SK-N-DZ (cell line): Measurements from ENCODE around the gene ETNK1. TPM values are rescaled to one million over a fixed set of nuclear protein-coding genes. Genes with fewer than 3 reads are reported as not detected.
A peak's percentile ranks its signal among the peaks of the same experiment; 100 is the strongest.
"Not testable (repeated sequence)": the region's sequence is repeated elsewhere in the genome, so short reads cannot be mapped to it uniquely, and the experiment has no call there.

Experiments used
- DNase-seq: peaks from one replicate; pipeline ENCODE4 v3.0.0-alpha.2; 2015; ENCODE audit warnings: low spot score
- polyA plus RNA-seq, 2 experiments: library from polyadenylated mRNA; depleted of rRNA; stranded (reverse); fragments of >200 nt; gene quantifications; 2 replicates each; pipeline ENCODE4 v1.2.3, GENCODE V29; 2014

The ETNK1 gene, protein sequence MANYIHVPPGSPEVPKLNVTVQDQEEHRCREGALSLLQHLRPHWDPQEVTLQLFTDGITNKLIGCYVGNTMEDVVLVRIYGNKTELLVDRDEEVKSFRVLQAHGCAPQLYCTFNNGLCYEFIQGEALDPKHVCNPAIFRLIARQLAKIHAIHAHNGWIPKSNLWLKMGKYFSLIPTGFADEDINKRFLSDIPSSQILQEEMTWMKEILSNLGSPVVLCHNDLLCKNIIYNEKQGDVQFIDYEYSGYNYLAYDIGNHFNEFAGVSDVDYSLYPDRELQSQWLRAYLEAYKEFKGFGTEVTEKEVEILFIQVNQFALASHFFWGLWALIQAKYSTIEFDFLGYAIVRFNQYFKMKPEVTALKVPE
- polyA plus RNA-seq (2014; cell fraction: cytosol; rRNA removed), result 38.4 and 39.3 TPM in 2 replicates
- 71.3 and 77.6 TPM in 2 replicates for polyA plus RNA-seq (2014; cell fraction: nucleus; rRNA removed)

DNA sequence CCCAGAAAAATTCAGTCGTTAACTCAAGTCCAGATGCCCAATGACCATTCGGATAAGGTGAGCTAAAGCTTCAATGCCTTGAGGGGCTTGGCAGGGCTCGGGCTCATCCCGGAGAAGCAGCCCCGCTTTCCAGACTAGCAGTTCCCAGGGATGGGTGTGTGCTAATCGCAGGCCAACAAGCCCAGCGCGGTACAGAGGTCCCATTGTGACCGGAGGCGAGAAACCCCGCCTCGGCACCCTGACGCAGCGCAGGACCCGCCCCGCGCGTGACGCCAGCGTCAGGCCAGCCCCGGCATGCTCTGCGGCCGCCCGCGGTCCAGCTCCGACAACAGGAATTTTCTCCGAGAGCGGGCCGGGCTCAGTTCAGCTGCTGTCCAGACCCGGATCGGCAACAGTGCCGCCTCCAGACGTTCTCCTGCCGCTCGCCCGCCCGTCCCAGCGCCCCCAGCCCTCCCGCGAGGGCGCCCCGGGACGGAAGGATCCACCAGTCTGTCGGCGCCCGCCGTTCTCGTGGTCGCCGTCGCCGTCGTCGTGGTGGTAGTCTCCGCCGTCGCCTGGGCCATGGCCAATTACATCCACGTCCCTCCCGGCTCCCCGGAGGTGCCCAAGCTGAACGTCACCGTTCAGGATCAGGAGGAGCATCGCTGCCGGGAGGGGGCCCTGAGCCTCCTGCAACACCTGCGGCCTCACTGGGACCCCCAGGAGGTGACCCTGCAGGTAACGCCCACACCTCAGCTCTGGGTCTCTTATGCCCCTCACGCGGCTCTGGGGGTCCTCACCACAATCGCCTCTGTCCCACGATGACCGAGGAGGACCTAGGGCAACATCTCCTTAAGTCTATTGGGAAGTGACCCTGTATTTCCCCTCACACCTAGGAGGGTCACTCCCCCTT, at the start of gene ETNK1:
ETNK1 (plus strand) TSS at position 302 of the 892 bp plus-strand sequence; CDS start at position 562, 260 bp downstream.
- DNase-seq, result peak; percentile 94

DNA sequence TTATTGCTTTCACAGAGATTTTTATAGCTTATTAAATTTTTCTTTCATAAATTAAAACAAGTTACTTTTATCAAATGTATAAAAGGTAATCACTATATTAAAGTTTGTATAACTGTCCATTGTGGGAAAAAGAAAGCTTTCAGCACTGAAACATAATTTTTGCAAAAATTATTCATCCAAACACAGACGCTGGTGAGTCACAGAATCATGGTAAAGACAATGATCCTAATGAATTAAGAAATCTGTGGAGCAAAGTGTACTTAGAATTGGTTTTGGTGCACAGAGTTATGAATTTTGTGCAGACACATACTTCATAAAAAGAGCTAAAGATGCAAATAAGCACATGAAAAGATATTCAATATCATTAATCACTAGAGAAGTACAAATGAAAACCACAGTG, 48.9 kb upstream of the ETNK1 start:
- no peak for DNase-seq

DNA sequence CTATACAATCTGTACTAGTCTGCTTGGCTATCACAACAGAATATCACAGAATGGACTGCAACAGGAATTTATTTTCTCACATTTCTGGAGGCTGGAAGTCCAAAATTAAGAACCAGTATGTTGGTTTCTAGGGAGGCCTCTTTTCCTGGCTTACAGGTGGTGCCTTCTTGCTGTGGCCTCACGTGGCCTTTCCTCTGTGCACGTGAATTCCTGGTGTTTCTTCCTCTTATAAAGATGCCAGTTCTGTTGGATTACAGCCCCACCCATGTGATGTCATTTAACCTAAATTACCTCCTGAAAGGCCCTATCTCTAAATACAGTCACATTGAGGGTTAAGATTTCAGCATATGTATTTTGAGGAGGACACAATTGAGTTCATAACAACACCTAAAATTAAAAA, 48.5 kb upstream of the ETNK1 start:
- no peak for DNase-seq

DNA sequence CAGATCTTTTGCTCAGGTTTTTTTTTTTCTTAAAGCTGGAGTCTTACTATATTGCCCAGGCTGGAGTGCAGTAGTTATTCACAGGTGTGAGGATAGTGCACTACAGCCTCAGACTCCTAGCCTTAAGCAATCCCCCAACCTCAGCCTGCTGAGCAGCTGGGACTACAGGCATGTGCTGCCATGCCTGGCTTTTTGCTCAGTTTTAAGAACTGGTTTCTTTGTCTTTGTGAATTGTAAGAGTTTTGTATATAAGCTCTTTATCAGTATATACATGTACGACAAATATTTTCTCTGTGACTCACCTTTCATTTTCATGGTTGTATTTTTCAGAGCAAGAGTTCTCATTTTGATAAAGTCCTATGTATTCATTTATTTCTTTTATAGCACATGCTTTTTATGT, 47.3 kb upstream of the ETNK1 start:
- DNase-seq, result no peak

DNA sequence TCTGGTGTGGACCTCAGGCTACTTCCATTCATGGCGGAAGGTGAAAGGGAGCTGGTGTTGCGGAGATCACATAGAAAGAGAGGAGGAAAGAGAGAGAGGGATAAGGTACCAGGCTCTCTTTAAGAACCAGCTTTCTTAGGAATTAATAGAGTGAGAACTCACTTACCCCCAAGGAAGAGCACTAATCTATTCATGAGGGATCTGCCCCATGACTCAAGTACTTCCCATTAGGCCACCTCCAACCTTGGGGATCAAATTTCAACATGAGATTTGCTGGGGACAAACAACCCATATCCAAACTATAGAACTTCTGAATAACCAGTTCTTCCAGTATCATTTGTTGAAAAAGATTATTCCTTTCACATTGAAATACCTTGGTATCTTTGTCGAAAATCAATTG, 46.6 kb upstream of the ETNK1 start:
- no peak for DNase-seq

DNA sequence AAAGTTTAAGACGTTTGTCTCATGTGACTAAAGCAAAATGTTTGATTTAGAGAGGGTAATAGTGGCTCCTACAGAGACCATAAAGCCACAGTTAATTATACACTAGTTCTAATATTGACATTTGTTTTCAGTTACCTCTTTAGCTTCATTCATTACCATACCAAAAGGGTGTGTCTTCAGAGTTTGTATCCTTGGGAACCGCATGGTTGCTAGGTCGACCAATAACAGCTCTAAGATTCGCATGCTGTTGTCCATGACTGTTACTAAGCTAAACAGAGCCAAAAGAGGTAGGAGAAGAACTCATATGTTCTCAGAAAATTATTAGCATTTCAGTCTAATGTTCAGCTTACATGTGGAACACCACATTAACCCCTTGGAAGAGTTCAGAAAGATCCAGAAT, 36.2 kb upstream of the ETNK1 start:
- DNase-seq, result no peak

DNA sequence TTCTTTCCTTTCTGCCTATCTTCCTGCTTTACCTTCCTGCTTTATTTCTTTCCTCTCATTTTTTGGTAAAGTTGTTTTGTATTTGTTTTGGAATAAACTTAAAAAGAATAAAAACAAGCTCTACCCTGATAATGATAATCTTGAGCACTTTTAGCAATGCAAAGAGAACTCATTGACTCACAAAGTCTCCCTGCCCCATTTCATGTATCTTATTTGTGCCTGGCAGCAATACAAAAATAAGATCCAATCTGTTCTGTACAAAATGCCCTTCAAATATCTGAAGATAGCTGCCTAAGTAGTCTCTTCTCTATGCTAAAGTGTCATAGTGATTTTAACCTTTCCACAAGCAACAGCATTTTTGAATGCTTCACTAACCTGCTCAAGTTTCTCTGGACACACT, 31.1 kb upstream of the ETNK1 start:
- no peak for DNase-seq

DNA sequence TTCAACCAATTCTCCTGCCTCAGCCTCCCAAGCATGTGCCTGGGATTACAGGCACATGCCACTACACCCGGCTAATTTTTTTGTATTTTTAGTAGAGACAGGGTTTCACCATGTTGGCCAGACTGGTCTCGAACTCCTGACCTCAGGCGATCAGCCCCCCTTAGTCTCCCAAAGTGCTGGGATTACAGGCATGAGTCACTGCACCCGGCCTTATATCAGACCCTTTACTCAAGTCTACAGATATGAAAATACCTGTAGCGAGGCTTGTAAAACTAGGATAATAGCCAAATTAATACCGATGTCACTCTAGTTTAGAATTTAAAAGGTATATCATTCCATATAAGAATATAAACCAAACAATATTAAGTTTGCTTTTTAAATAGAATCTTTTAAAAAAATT, 27.4 kb upstream of the ETNK1 start:
- DNase-seq, result not testable (repeated sequence)

DNA sequence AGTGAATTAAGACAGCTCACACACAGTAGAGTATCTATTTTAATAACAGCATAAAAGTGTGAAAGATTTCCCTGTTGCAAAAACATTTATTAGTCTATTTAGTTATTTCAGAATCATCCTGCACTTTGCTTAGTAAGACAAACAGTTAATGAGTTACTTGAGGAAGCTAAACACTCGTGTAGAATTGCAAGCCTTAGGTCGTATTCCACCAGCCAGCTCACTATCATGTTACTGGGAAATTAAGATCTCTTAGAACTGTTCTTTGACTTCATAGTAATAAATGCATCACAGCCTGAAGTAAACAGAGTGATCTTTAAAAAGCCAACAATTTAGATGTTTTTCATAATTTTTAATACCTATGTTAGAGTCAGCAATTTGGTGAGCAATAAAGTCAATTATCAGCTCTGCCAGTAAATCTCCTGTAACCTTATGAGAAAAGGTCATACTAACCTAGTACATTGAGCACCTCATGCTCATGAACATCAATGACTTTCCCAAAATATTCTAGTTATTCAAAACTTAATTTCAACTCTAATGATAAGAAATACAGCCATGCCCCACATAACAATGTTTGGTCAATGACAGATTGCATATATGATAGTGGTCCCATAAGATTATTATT, 26.7 kb upstream of the ETNK1 start:
- DNase-seq, result no peak

DNA sequence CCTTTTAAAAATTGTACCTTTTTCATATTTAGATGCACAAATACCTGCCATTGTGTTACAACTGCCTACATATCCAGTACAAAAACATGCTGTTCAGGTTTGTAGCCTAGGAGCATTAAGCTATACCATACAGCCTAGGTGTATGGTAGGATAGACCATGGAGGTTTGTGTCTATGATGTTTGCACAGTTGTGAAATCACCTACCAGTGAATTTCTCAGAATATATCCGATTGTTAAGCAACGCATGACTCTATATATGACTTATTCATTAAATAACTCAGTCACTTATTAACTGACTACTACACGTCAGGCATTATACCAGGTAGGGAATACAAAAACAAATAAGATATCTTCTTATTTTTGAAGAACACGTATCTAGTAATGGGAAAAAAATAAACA, 26.2 kb upstream of the ETNK1 start:
- DNase-seq, result no peak

DNA sequence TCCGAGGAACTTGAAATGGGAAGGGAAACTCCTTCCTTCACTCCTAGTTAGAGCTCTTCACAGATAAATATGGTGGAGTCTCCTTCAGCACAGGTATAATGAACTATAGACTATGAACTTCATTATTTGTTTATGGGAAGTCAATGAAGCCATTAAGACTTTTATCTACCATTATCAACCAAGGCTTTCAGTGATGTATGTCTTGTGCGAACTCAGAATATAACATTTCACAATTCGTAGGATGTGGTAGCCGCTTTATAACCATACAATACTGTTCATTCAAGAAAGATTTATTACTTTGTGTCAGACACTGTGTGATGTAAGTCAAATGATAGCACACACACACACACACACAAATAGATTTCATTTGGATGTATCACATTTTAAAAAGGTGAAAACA, 24.8 kb upstream of the ETNK1 start:
- no peak for DNase-seq

DNA sequence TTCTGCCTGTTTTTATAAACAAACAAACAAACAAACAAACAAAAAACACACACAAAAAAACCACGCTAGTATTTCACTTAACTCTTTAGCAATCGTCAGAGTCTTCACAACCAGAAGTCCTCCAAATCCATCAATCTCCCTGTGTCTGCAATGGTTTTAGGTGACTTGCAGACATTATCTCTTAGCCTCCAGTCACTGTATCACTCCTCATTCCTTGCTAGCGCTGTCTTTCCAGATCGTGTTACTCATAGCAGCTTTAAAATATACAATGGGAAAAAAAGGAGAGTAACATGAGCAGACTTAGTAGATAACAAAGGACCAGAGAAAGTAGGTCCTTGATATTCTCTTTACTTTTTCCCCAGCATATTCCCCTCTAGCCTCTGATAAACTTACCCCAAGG, 15.5 kb upstream of the ETNK1 start:
- DNase-seq, result no peak

DNA sequence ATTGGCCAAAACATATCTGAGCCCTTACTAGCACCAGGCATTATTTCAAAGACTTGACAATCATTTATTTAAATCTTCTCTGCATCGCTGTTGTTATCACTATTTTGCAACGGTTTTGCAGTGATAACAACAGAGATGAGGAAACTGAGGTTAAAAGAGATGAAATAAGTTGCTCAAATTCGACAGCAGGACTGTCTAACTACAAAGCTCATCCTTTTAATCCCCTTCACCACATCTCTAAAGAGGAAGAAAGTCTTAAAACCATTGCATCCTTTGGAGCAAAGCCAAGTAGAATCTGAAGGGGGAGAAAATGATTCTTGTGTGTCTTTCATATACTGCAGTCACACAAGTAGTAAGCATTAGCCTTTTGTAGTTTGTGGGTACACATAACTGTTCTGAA, 14.8 kb upstream of the ETNK1 start:
- DNase-seq, result no peak

DNA sequence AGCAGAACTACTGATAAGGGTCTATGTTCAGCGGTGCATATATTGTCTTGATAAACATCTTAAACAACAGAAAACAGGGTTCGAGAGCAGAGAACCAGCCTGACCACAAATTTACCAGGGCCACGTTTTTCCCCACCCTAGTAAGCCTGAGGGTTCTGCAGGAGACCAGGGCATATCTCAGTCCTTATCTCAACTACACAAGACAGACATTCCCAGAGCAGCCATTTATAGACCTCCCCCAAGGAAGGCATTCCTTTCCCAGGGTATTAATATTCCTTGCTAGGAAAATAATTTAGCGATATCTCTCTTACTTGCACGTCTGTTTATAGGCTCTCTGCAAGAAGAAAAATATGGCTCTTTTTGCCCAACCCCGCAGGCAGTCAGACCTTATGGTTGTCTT, 12.1 kb upstream of the ETNK1 start:
- DNase-seq, result not testable (repeated sequence)

DNA sequence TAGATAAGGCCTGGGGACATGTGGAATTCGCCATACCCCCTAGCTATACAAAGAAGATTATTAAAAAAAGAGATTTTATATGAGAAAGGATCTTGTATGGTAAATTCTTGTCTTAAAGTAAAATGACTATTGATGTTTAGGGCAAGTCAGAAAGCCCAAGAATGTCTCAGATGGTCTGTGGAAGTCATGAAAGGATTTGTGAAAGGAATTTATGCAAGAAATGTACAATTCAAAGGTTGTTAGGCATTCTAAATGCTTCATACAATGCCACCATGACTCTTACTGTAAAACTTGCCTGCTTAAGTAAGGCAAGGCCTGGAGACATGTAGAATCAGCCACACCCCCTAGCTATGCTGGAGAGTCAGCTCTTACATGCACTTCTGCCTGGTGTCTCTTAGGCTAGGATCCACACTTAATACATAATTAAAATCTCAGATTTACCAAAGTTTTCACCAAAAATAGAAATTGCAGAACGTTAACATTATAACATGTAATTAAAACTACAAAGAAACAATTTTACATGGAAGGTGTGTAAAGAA, 8.9 kb upstream of the ETNK1 start:
- DNase-seq, result no peak

DNA sequence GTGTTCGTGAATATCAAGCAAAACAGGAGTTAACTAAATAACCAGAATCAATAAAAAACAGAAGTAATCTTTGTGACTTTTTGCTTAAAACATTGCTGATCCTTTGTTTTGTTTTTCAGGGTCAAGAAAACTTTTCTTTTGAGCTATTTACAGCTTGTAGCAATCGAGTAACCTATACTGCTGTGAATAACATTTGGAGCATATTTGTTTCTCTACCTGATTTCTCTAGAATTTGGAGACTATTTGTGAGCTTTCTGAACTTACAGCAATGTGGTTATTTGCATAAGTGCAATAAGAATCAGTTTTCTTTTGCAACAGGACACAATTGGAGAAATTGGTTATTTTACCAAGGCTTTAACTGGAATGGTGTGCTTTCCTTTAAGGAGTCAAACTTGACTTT, 7.3 kb upstream of the ETNK1 start:
- no peak for DNase-seq

DNA sequence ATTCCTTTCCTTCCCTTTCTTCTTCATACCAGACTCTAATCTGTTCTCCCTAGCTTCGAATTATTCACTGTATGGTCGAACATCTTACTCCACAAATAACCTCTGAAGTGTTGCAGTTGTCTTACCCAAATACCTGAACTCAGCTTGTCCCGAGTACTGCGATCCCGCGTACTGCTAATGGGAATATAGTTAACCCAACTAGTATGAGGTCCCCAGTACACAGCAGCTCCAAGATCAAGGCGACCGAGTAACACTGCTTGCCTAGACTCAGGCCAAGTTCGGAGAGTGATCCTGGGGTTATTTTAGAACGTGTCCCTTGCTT, 462 bp upstream of the ETNK1 start:
- DNase-seq, result no peak

DNA sequence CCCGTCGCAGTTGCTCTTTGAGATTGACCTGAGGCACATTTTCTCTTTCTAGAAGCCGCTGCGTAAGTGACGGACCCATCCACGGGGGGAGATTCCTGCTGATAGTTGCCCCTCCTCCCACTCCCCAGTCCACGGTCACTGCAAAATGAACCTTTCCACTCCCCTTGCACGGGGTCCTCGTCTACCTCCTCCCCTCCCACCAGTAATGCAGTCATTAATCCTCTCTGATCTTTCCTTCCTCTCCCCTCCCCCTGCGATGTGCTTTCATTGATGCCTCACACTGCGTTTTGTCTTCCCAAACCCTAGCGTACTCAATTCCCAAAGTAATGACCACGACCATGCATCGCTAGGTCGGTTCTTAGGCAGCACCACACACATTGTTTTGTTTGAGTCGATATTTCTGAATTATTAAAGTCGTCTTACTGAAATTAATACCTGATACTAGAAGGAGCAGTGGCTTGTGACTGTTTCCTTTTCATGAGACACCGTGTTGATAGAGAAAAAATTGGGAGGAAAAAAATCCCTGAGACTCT, 857 bp downstream of the ETNK1 start:
- DNase-seq, result no peak

DNA sequence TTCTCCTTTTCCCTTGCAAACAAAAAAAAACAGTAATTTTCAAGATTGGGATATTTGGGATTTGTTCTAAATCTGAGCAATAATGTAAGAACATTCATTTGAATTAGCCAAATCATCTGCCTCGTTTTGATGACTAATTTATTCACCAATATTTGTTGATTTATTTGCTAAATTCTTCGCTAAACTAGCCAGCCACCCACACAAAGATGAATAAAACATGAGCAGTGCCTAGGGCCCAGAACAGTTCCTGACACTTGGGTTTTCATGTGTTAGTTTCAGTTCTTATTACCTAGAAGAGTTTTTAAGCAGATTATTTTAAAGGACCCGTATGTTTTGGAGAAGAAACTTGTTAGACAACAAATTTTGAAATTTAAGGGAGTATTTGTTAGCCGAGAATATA, 1.4 kb downstream of the ETNK1 start:
- DNase-seq, result no peak

DNA sequence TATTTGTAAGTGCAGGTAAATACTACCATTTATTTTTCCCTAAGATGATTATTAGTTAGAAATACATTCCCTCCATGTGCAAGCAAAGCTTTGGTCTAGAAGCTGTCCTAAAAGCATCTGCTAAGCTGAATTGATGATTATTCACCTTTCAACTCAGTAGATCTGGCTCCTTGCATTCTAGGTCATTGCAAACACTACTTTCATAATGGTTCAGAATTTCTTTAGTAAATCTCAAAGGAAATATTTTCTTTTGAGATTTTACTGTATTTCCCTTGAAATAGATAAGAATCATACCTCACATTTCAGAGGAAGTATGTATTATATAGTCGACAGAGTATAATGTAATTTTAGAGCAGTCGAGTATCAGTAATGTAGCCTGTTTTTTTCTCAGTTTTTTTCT, 2.4 kb downstream of the ETNK1 start:
- no peak for DNase-seq

DNA sequence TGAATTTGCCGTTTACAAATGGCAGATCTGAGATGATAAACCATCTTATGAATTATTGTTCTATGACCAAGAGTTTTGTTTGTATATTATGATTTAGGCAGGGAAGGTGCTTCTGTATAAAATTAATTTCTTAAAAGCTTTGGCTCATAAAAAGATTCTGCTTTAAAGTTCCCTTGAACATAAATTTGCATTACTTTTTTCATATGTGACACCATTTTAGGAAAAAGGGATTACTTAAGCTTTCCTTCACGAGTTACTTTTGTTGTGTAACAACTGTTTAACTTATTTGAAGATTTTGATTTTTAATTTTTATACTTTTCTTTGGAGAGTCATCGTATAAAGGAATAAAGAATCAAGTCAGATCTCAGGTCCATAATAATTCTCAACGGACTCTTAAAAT, 3.3 kb downstream of the ETNK1 start:
- no peak for DNase-seq
